ENCODE measurements around the gene RLBP1.

Gene RLBP1

GRCh38 chr15:89192766-89193165 is 28.6 kb downstream of the RLBP1 start:
- Histone ChIP-seq H3K9me3 (ENCODE audit: control insufficient read depth in 1 of 2, low read length in 2 of 2) (no peaks in the 10 kb centered on the region), H3K4me1 (ENCODE audit: control insufficient read depth in 1 of 2, insufficient read depth in 2 of 2, low read length in 2 of 2) (peaks cover 0 to 5% of the 10 kb centered on the region in 2 donors), H3K36me3 (ENCODE audit: control insufficient read depth in 1 of 2, insufficient read depth in 2 of 2, low read length in 2 of 2) (peaks cover 65 to 75% of the 10 kb centered on the region in 2 donors), H3K4me3 (ENCODE audit: low read depth in 1 of 2, low read length in 2 of 2) (no peak overlapping the region), H3K27me3 (ENCODE audit: low read depth, low read length) (no peaks in the 10 kb centered on the region), H3K27ac (ENCODE audit: low read length) (no peak overlapping the region)

GRCh38 chr15:89192136-89192535 is 29.2 kb downstream of the RLBP1 start:
- Histone ChIP-seq H3K4me3 (ENCODE audit: low read depth in 1 of 2, low read length in 2 of 2) (no peak overlapping the region), H3K27me3 (ENCODE audit: low read depth, low read length) (no peaks in the 10 kb centered on the region), H3K9me3 (ENCODE audit: control insufficient read depth in 1 of 2, low read length in 2 of 2) (no peaks in the 10 kb centered on the region), H3K27ac (ENCODE audit: low read length) (no peak overlapping the region), H3K4me1 (ENCODE audit: control insufficient read depth in 1 of 2, insufficient read depth in 2 of 2, low read length in 2 of 2) (peaks cover 0 to 5% of the 10 kb centered on the region in 2 donors), H3K36me3 (ENCODE audit: control insufficient read depth in 1 of 2, insufficient read depth in 2 of 2, low read length in 2 of 2) (peaks cover 70 to 81% of the 10 kb centered on the region in 2 donors)

- Histone ChIP-seq H3K27ac (ENCODE audit: low read length) (no peak overlapping the region), H3K27me3 (ENCODE audit: low read depth, low read length) (no peaks in the 10 kb centered on the region), H3K4me1 (ENCODE audit: control insufficient read depth in 1 of 2, insufficient read depth in 2 of 2, low read length in 2 of 2) (no peaks in the 10 kb centered on the region), H3K4me3 (ENCODE audit: low read depth in 1 of 2, low read length in 2 of 2) (no peak overlapping the region), H3K9me3 (ENCODE audit: control insufficient read depth in 1 of 2, low read length in 2 of 2) (no peaks in the 10 kb centered on the region), H3K36me3 (ENCODE audit: control insufficient read depth in 1 of 2, insufficient read depth in 2 of 2, low read length in 2 of 2) (peaks cover 51 to 77% of the 10 kb centered on the region in 2 donors)
Observed at GRCh38 chr15:89187986-89188514, 33.3 kb downstream of the RLBP1 start.

GRCh38 chr15:89187301-89187985 is 33.9 kb downstream of the RLBP1 start:
- Histone ChIP-seq H3K9me3 (ENCODE audit: control insufficient read depth in 1 of 2, low read length in 2 of 2) (no peaks in the 10 kb centered on the region), H3K36me3 (ENCODE audit: control insufficient read depth in 1 of 2, insufficient read depth in 2 of 2, low read length in 2 of 2) (peaks cover 46 to 71% of the 10 kb centered on the region in 2 donors), H3K27ac (ENCODE audit: low read length) (no peak overlapping the region)

GRCh38 chr15:89186803-89187202 is 34.6 kb downstream of the RLBP1 start:
- no peaks in the 10 kb centered on the region for H3K9me3 ChIP-seq (ENCODE audit: control insufficient read depth in 1 of 2, low read length in 2 of 2)
- no peak overlapping the region for H3K27ac ChIP-seq (ENCODE audit: low read length)
- H3K4me3 ChIP-seq (ENCODE audit: low read depth in 1 of 2, low read length in 2 of 2), result no peak overlapping the region
- H3K4me1 ChIP-seq (ENCODE audit: control insufficient read depth in 1 of 2, insufficient read depth in 2 of 2, low read length in 2 of 2), result no peaks in the 10 kb centered on the region
- H3K27me3 ChIP-seq (ENCODE audit: low read depth, low read length), result no peaks in the 10 kb centered on the region
- H3K36me3 ChIP-seq (ENCODE audit: control insufficient read depth in 1 of 2, insufficient read depth in 2 of 2, low read length in 2 of 2), result peaks cover 41 to 66% of the 10 kb centered on the region in 2 donors

More at GRCh38 chr15:89187301-89187985, 33.9 kb downstream of the RLBP1 start:
- Histone ChIP-seq H3K4me3 (ENCODE audit: low read depth in 1 of 2, low read length in 2 of 2) (no peak overlapping the region), H3K4me1 (ENCODE audit: control insufficient read depth in 1 of 2, insufficient read depth in 2 of 2, low read length in 2 of 2) (no peaks in the 10 kb centered on the region), H3K27me3 (ENCODE audit: low read depth, low read length) (no peaks in the 10 kb centered on the region)

GRCh38 chr15:89184886-89185526 is 36.4 kb downstream of the RLBP1 start:
- no peak overlapping the region for H3K4me3 ChIP-seq (ENCODE audit: low read depth in 1 of 2, low read length in 2 of 2)
- no peaks in the 10 kb centered on the region for H3K27me3 ChIP-seq (ENCODE audit: low read depth, low read length)
- H3K4me1 ChIP-seq (ENCODE audit: control insufficient read depth in 1 of 2, insufficient read depth in 2 of 2, low read length in 2 of 2), result no peaks in the 10 kb centered on the region
- H3K9me3 ChIP-seq (ENCODE audit: control insufficient read depth in 1 of 2, low read length in 2 of 2), result no peaks in the 10 kb centered on the region
- no peak overlapping the region for H3K27ac ChIP-seq (ENCODE audit: low read length)
- peaks cover 28 to 54% of the 10 kb centered on the region in 2 donors for H3K36me3 ChIP-seq (ENCODE audit: control insufficient read depth in 1 of 2, insufficient read depth in 2 of 2, low read length in 2 of 2)

- H3K9me3 ChIP-seq (ENCODE audit: control insufficient read depth in 1 of 2, low read length in 2 of 2), result no peaks in the 10 kb centered on the region
- no peak overlapping the region for H3K27ac ChIP-seq (ENCODE audit: low read length)
Observed at GRCh38 chr15:89184357-89184756, 37.0 kb downstream of the RLBP1 start.

GRCh38 chr15:89179966-89180875 is 41.2 kb downstream of the RLBP1 start:
- no peaks in the 10 kb centered on the region for H3K27me3 ChIP-seq (ENCODE audit: low read depth, low read length)
- H3K36me3 ChIP-seq (ENCODE audit: control insufficient read depth in 1 of 2, insufficient read depth in 2 of 2, low read length in 2 of 2), result peaks cover 35 to 36% of the 10 kb centered on the region in 2 donors
- H3K4me1 ChIP-seq (ENCODE audit: control insufficient read depth in 1 of 2, insufficient read depth in 2 of 2, low read length in 2 of 2), result peaks cover 0 to 6% of the 10 kb centered on the region in 2 donors
- no peak overlapping the region for H3K27ac ChIP-seq (ENCODE audit: low read length)
- H3K9me3 ChIP-seq (ENCODE audit: control insufficient read depth in 1 of 2, low read length in 2 of 2), result no peaks in the 10 kb centered on the region
- H3K4me3 ChIP-seq (ENCODE audit: low read depth in 1 of 2, low read length in 2 of 2), result no peak overlapping the region

More at GRCh38 chr15:89184357-89184756, 37.0 kb downstream of the RLBP1 start:
- Histone ChIP-seq H3K36me3 (ENCODE audit: control insufficient read depth in 1 of 2, insufficient read depth in 2 of 2, low read length in 2 of 2) (peaks cover 25 to 53% of the 10 kb centered on the region in 2 donors), H3K27me3 (ENCODE audit: low read depth, low read length) (no peaks in the 10 kb centered on the region), H3K4me1 (ENCODE audit: control insufficient read depth in 1 of 2, insufficient read depth in 2 of 2, low read length in 2 of 2) (no peaks in the 10 kb centered on the region), H3K4me3 (ENCODE audit: low read depth in 1 of 2, low read length in 2 of 2) (no peak overlapping the region)

- H3K27me3 ChIP-seq (ENCODE audit: low read depth, low read length), result no peaks in the 10 kb centered on the region
- peaks cover 0 to 6% of the 10 kb centered on the region in 2 donors for H3K4me1 ChIP-seq (ENCODE audit: control insufficient read depth in 1 of 2, insufficient read depth in 2 of 2, low read length in 2 of 2)
- no peak overlapping the region for H3K4me3 ChIP-seq (ENCODE audit: low read depth in 1 of 2, low read length in 2 of 2)
- H3K9me3 ChIP-seq (ENCODE audit: control insufficient read depth in 1 of 2, low read length in 2 of 2), result no peaks in the 10 kb centered on the region
- no peak overlapping the region for H3K27ac ChIP-seq (ENCODE audit: low read length)
- peaks cover 27 to 31% of the 10 kb centered on the region in 2 donors for H3K36me3 ChIP-seq (ENCODE audit: control insufficient read depth in 1 of 2, insufficient read depth in 2 of 2, low read length in 2 of 2)
Observed at GRCh38 chr15:89178307-89178977, 42.9 kb downstream of the RLBP1 start.

GRCh38 chr15:89177633-89178306 is 43.6 kb downstream of the RLBP1 start:
- peaks cover 27 to 31% of the 10 kb centered on the region in 2 donors for H3K36me3 ChIP-seq (ENCODE audit: control insufficient read depth in 1 of 2, insufficient read depth in 2 of 2, low read length in 2 of 2)
- no peaks in the 10 kb centered on the region for H3K9me3 ChIP-seq (ENCODE audit: control insufficient read depth in 1 of 2, low read length in 2 of 2)
- H3K4me3 ChIP-seq (ENCODE audit: low read depth in 1 of 2, low read length in 2 of 2), result no peak overlapping the region
- H3K4me1 ChIP-seq (ENCODE audit: control insufficient read depth in 1 of 2, insufficient read depth in 2 of 2, low read length in 2 of 2), result peaks cover 0 to 6% of the 10 kb centered on the region in 2 donors
- no peak overlapping the region for H3K27ac ChIP-seq (ENCODE audit: low read length)
- no peaks in the 10 kb centered on the region for H3K27me3 ChIP-seq (ENCODE audit: low read depth, low read length)
